Right lobe of liver (tissue), 6 donors: Measurements from ENCODE around the gene FLNB. TPM values are rescaled to one million over a fixed set of nuclear protein-coding genes. Genes with fewer than 3 reads are reported as not detected.

Source experiments
- ATAC-seq, 4 donors: fragments of 200-7000 bp; cut with Tn5 transposase; one replicate each; pipeline ENCODE4 v1.9.1; 2020; ENCODE audit warnings: mild to moderate bottlenecking in 4 of 4, moderate library complexity in 4 of 4
- DNase-seq, 3 donors: peaks; one replicate each; pipeline ENCODE4 v3.0.0-alpha.2; 2020
- H3K27ac ChIP-seq, 3 donors: fragments of 200-600 bp; one replicate each; pipeline ENCODE4 v1.8.0; 2022
- H3K27me3 ChIP-seq, 2 donors: fragments of 200-600 bp; one replicate each; pipeline ENCODE4 v1.8.0; 2022
- H3K36me3 ChIP-seq, 4 donors: fragments of 200-600 bp; sonication (generic) in 1 of 4; one replicate each; pipeline versions ENCODE4 v1.5.1 to v1.8.0; 2017 to 2022; ENCODE audit warnings: control low read depth in 1 of 4
- H3K4me1 ChIP-seq, 4 donors: fragments of 200-600 bp; sonication (generic) in 1 of 4; one replicate each; pipeline versions ENCODE4 v1.5.1 to v1.8.0; 2017 to 2022; ENCODE audit warnings: control low read depth in 1 of 4
- H3K4me3 ChIP-seq, 3 donors: fragments of 200-600 bp; one replicate each; pipeline ENCODE4 v1.8.0; 2022
- H3K9me3 ChIP-seq, 4 donors: fragments of 200-600 bp; sonication (generic) in 1 of 4; one replicate each; pipeline versions ENCODE4 v1.5.1 to v1.8.0; 2017 to 2022; ENCODE audit warnings: control low read depth in 1 of 4
- CTCF ChIP-seq, 4 donors: fragments of 200-600 bp in 3 of 4; fragments of 450-650 bp in 1 of 4; IDR thresholded peaks; one replicate each; pipeline versions ENCODE4 v1.5.1 to v1.8.0; 2016 to 2022; ENCODE audit warnings: antibody characterized with exemption in 4 of 4, mild to moderate bottlenecking in 2 of 4
- POLR2A ChIP-seq: fragments of 450-650 bp; IDR thresholded peaks from one replicate; pipeline ENCODE4 v1.6.1; 2017; ENCODE audit warnings: antibody characterized with exemption, mild to moderate bottlenecking
- WGBS: methylation state at CpG from one replicate; pipeline ENCODE4 v1.1.6; 2018; ENCODE audit warnings: low coverage, low lambda C conversion rate; ENCODE audit not compliant: insufficient coverage; ENCODE audit errors: missing lambda C conversion rate; 5-methylcytosine and 5-hydroxymethylcytosine counted together
- intact Hi-C, 2 donors: fragments of 100-400 bp; cut with DNase I; formaldehyde crosslinking; loops; one replicate each; pipeline versions ENCODE4 v1.11.2 to v1.14.1; 2022
- total RNA-seq, 6 experiments: library from RNA; depleted of rRNA in 2 of 6; stranded (reverse); fragments of >200 nt in 2 of 6; fragmentation: NEBNext Ultra II Directional in 3 of 6; extraction: Animal tissue kit (Norgen Biotek cat#: 25700) in 3 of 6; gene quantifications; one replicate each; pipeline versions ENCODE4 v1.1.0 to v1.2.4, GENCODE V29; 2016 to 2023
- donor health status: DM: no; HTN: yes; CAD: no.
- donor health status: DM: no; HTN: no; CAD: no.
- donor health status: DM: no; HTN: no; CAD: no.
- donor health status: DM: no; HTN: yes; CAD: no.
- donor health status: DM: no; HTN: yes; CAD: no.

The FLNB gene
- total RNA-seq, 6 experiments from 2014 or later = 48.4 to 109 (median 97.8) TPM

GRCh38 chr3:58059349-58060321 is 51.4 kb downstream of the FLNB start:
- Histone ChIP-seq H3K9me3 (no peaks in the 10 kb centered on the region), H3K27ac (peak overlapping the region; percentile 78 to 89 (median 88)), H3K36me3 (no peaks in the 10 kb centered on the region), H3K27me3 (no peaks in the 10 kb centered on the region), H3K4me3 (no peak overlapping the region), H3K4me1 (peaks cover 0 to 59% (median 26%) of the 10 kb centered on the region in 4 donors)
- intact Hi-C loops = loop anchor here in 1 of 2 donors (10.0 kb wide), 1 partner anchor 45 kb away; no protein-coding TSS in a partner anchor
- DNase-seq (peak; percentile 60 to 88 (median 82)), ATAC-seq (peak; percentile 78 to 90 (median 85))
- TF ChIP-seq CTCF (IDR thresholded peaks at IDR 0.05) (no peak), POLR2A (peak; percentile 65)
- 24% methylated on average over 13 of the region's 15 CpGs for WGBS

GRCh38 chr3:58062472-58062871 is 54.2 kb downstream of the FLNB start:
- no peaks in the 10 kb centered on the region for H3K27me3 ChIP-seq
- peak overlapping the region in 2 of 3 donors; percentile 88 for H3K27ac ChIP-seq
- intact Hi-C loops = no loop called here
- ATAC-seq (no peak), DNase-seq (no peak)
- TF ChIP-seq POLR2A (no peak), CTCF (IDR thresholded peaks at IDR 0.05) (no peak)
- 44% methylated on average over 4 of the region's 5 CpGs for WGBS
- H3K4me3 ChIP-seq = no peak overlapping the region
- peaks cover 0 to 73% (median 33%) of the 10 kb centered on the region in 4 donors for H3K4me1 ChIP-seq
- H3K36me3 ChIP-seq = no peaks in the 10 kb centered on the region
- H3K9me3 ChIP-seq = no peaks in the 10 kb centered on the region

- ATAC-seq (no peak), DNase-seq (no peak)
- Histone ChIP-seq H3K27me3 (no peaks in the 10 kb centered on the region), H3K4me1 (peaks cover 0 to 74% (median 34%) of the 10 kb centered on the region in 4 donors), H3K9me3 (no peaks in the 10 kb centered on the region), H3K36me3 (no peaks in the 10 kb centered on the region), H3K27ac (peak overlapping the region in 2 of 3 donors; percentile 11 to 88), H3K4me3 (no peak overlapping the region)
- WGBS = 74% methylated on average over 7 of the region's 12 CpGs
- no peak for TF ChIP-seq POLR2A
- no peak for TF ChIP-seq CTCF (IDR thresholded peaks at IDR 0.05)
- intact Hi-C loops = no loop called here
These were observed 55.0 kb downstream of the FLNB start for GRCh38 chr3:58063022-58063815.

GRCh38 chr3:58064923-58065638 is 56.9 kb downstream of the FLNB start:
- intact Hi-C loops = no loop called here
- TF ChIP-seq CTCF (IDR thresholded peaks at IDR 0.05) (no peak), POLR2A (no peak)
- no peak for DNase-seq
- Histone ChIP-seq H3K4me1 (peaks cover 0 to 61% (median 26%) of the 10 kb centered on the region in 4 donors), H3K36me3 (no peaks in the 10 kb centered on the region), H3K4me3 (no peak overlapping the region), H3K27ac (peak overlapping the region in 2 of 3 donors; percentile 36 to 45), H3K9me3 (no peaks in the 10 kb centered on the region), H3K27me3 (no peaks in the 10 kb centered on the region)
- 100% methylated on average over 1 of the region's 10 CpGs for whole genome bisulfite sequencing
- ATAC-seq = no peak
